Measurements from ENCODE around the gene PCBP3.
"Not testable (repeated sequence)": the region's sequence is repeated elsewhere in the genome, so short reads cannot be mapped to it uniquely, and the experiment has no call there.

DNA sequence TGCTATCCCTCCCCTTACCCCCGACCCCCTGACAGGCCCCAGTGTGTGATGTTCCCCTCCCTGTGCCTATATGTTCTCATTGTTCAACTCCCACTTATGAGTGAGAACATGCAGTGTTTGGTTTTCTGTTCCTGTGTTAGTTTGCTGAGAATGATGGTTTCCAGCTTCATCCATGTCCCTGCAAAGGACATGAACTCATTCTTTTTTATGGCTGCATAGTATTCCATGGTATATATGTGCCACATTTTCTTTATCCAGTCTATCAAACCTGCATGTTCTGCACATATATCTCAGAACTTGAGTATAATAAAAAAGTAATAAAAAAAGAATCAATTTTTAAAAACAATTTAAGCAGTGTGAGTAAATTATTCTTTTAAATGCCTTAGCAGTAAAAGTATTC lies 76.7 kb downstream of the PCBP3 start:
- TF ChIP-seq, protein P1, sequence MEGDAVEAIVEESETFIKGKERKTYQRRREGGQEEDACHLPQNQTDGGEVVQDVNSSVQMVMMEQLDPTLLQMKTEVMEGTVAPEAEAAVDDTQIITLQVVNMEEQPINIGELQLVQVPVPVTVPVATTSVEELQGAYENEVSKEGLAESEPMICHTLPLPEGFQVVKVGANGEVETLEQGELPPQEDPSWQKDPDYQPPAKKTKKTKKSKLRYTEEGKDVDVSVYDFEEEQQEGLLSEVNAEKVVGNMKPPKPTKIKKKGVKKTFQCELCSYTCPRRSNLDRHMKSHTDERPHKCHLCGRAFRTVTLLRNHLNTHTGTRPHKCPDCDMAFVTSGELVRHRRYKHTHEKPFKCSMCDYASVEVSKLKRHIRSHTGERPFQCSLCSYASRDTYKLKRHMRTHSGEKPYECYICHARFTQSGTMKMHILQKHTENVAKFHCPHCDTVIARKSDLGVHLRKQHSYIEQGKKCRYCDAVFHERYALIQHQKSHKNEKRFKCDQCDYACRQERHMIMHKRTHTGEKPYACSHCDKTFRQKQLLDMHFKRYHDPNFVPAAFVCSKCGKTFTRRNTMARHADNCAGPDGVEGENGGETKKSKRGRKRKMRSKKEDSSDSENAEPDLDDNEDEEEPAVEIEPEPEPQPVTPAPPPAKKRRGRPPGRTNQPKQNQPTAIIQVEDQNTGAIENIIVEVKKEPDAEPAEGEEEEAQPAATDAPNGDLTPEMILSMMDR (IDR thresholded peaks at IDR 0.05; ENCODE audit: insufficient read depth, low read length): not testable (repeated sequence)
- TF ChIP-seq SPI1 (IDR thresholded peaks at IDR 0.05; ENCODE audit: borderline replicate concordance, low read depth); POLR2AphosphoS5 (IDR thresholded peaks at IDR 0.05; ENCODE audit: low read depth); GABPA (IDR thresholded peaks at IDR 0.05; ENCODE audit: low read depth): not testable (repeated sequence)
- TF ChIP-seq, protein P2, sequence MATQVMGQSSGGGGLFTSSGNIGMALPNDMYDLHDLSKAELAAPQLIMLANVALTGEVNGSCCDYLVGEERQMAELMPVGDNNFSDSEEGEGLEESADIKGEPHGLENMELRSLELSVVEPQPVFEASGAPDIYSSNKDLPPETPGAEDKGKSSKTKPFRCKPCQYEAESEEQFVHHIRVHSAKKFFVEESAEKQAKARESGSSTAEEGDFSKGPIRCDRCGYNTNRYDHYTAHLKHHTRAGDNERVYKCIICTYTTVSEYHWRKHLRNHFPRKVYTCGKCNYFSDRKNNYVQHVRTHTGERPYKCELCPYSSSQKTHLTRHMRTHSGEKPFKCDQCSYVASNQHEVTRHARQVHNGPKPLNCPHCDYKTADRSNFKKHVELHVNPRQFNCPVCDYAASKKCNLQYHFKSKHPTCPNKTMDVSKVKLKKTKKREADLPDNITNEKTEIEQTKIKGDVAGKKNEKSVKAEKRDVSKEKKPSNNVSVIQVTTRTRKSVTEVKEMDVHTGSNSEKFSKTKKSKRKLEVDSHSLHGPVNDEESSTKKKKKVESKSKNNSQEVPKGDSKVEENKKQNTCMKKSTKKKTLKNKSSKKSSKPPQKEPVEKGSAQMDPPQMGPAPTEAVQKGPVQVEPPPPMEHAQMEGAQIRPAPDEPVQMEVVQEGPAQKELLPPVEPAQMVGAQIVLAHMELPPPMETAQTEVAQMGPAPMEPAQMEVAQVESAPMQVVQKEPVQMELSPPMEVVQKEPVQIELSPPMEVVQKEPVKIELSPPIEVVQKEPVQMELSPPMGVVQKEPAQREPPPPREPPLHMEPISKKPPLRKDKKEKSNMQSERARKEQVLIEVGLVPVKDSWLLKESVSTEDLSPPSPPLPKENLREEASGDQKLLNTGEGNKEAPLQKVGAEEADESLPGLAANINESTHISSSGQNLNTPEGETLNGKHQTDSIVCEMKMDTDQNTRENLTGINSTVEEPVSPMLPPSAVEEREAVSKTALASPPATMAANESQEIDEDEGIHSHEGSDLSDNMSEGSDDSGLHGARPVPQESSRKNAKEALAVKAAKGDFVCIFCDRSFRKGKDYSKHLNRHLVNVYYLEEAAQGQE (IDR thresholded peaks at IDR 0.05; ENCODE audit: insufficient replicate concordance, low read depth): not testable (repeated sequence)
